ENCODE data around the gene NELFB. TPM values are rescaled to one million over a fixed set of nuclear protein-coding genes. Genes with fewer than 3 reads are reported as not detected.

Gene NELFB
- total and polyA plus RNA-seq, 2 of the 4 experiments (the other 2 are of a cell fraction), result 36.9 to 66.0 TPM

DNA sequence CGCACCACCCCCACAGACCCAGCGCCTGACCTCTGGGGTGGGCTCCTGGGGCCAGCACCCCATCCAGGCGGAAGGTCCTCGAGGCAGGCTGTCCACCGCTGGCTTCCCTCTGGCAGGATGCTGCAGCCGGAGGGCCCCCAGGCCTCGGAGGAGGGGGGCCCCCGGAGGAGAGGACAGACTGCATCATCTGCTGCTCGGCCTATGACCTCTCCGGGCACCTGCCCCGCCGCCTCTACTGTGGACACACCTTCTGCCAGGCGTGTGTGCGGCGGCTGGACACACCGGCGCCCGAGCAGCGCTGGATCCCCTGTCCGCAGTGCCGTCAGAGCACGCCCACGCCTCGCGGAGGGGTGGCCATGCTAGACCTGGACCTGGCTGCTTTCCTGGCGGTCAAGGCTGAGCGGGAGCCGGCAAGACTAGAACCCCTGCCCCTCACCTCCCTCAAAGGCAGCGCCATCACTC, 26.6 kb upstream of the NELFB start:
- Histone ChIP-seq H3K4me2 (ENCODE audit: low read depth, low read length) (no peak overlapping the region), H2BK120ac (ENCODE audit: low read depth, low read length) (no peak overlapping the region), H3K27ac (ENCODE audit: insufficient read depth, low read length) (no peak overlapping the region), H3K18ac (ENCODE audit: low read depth, low read length) (no peak overlapping the region), H4K20me1 (ENCODE audit: insufficient read depth, low read length) (no peaks in the 10 kb centered on the region), H4K8ac (ENCODE audit: low read depth in 2 of 2, low read length in 2 of 2) (no peak overlapping the region), H3K9ac (ENCODE audit: low read depth, low read length) (no peak overlapping the region), H2BK20ac (ENCODE audit: low read depth, low read length) (no peak overlapping the region), H4K91ac (ENCODE audit: insufficient read depth, low read depth, low read length) (no peak overlapping the region), H2AFZ (replicated peaks; ENCODE audit: low read length, poor library complexity) (no peak overlapping the region), H3K4me3 (ENCODE audit: insufficient read depth, low read depth, low read length) (no peak overlapping the region), H4K5ac (ENCODE audit: low read depth, low read length) (no peak overlapping the region), H3K4me1 (ENCODE audit: control insufficient read depth, insufficient read depth, low read length) (peaks cover 5% of the 10 kb centered on the region; the same call in 1 of the 2 replicates), H2AK9ac (replicated peaks; ENCODE audit: low read depth, low read length, poor library complexity) (no peak overlapping the region), H3K36me3 (ENCODE audit: control insufficient read depth, insufficient read depth, low read length) (no peaks in the 10 kb centered on the region), H2BK5ac (ENCODE audit: low read depth, low read length, poor library complexity, severe bottlenecking) (no peak overlapping the region), H3K79me1 (ENCODE audit: low read depth in 1 of 2, low read length in 2 of 2) (no peaks in the 10 kb centered on the region), H3K9me3 (ENCODE audit: control insufficient read depth, insufficient read depth, low read length) (no peaks in the 10 kb centered on the region), H3K4ac (ENCODE audit: low read depth, low read length) (no peak overlapping the region), H3K56ac (ENCODE audit: extremely low read depth, insufficient read depth, low read length) (no peak overlapping the region), H3K27me3 (ENCODE audit: control insufficient read depth, insufficient read depth, low read length) (peaks cover 1% of the 10 kb centered on the region; the same call in 1 of the 2 replicates), H3K14ac (replicated peaks; ENCODE audit: low read depth, low read length) (no peak overlapping the region), H2BK15ac (ENCODE audit: low read depth, low read length) (no peak overlapping the region), H2AK5ac (ENCODE audit: low read depth, low read length) (no peak overlapping the region), H3K9me1 (ENCODE audit: insufficient read depth, low read length) (no peaks in the 10 kb centered on the region), H3K23ac (ENCODE audit: low read depth, low read length) (no peak overlapping the region)
- ChIA-PET POLR2A (ENCODE audit: unreplicated experiment) (no interaction called here), CTCF (no interaction called here)
- in situ Hi-C loops (cut with MboI; ENCODE audit: low sequenced_read_pairs), result loop anchor here (5.0 kb wide), 1 partner anchor 106 kb away; no protein-coding TSS in a partner anchor
- ATAC-seq (ENCODE audit: low read depth) (no peak), DNase-seq (no peak)
- TF ChIP-seq NFE2L2 (IDR thresholded peaks at IDR 0.05; ENCODE audit: low read depth, low read length) (no peak), CTCF (conservative IDR thresholded peaks at IDR 0.05; ENCODE audit: low read depth, low read length) (no peak), ELK1 (IDR thresholded peaks at IDR 0.05; ENCODE audit: borderline replicate concordance, low read depth, low read length) (no peak), SMC3 (IDR thresholded peaks at IDR 0.05; ENCODE audit: low read depth, low read length) (no peak), MXI1 (IDR thresholded peaks at IDR 0.05; ENCODE audit: borderline replicate concordance, low read depth, low read length) (no peak), CEBPB (IDR thresholded peaks at IDR 0.05; ENCODE audit: low read depth, low read length) (no peak), RCOR1 (IDR thresholded peaks at IDR 0.05; ENCODE audit: insufficient replicate concordance, low read length) (no peak), RFX5 (IDR thresholded peaks at IDR 0.05; ENCODE audit: low read depth, low read length) (no peak), BHLHE40 (IDR thresholded peaks at IDR 0.05; ENCODE audit: low read depth, low read length) (no peak), POLR2A (IDR thresholded peaks at IDR 0.05; ENCODE audit: low read depth, low read length) (no peak), CHD1 (IDR thresholded peaks at IDR 0.05; ENCODE audit: low read depth, low read length) (no peak), RAD21 (IDR thresholded peaks at IDR 0.05; ENCODE audit: low read length) (no peak), MAFK (IDR thresholded peaks at IDR 0.05; ENCODE audit: low read depth, low read length) (no peak), FOS (IDR thresholded peaks at IDR 0.05; ENCODE audit: low read depth, low read length) (no peak), MAZ (IDR thresholded peaks at IDR 0.05; ENCODE audit: borderline replicate concordance, low read depth, low read length) (no peak)
- TF ChIP-seq, protein P1, sequence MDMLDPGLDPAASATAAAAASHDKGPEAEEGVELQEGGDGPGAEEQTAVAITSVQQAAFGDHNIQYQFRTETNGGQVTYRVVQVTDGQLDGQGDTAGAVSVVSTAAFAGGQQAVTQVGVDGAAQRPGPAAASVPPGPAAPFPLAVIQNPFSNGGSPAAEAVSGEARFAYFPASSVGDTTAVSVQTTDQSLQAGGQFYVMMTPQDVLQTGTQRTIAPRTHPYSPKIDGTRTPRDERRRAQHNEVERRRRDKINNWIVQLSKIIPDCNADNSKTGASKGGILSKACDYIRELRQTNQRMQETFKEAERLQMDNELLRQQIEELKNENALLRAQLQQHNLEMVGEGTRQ (IDR thresholded peaks at IDR 0.05; ENCODE audit: low read depth, low read length), result no peak
- BruUV-seq (replicated peaks), result no TSS peak
- intact Hi-C loops (cut with micrococcal nuclease), result no loop called here
- WGBS, 2 experiments (ENCODE audit: extremely low coverage in 2 of 2, insufficient read length in 1 of 2), result 74% methylated on average over 12 of the region's 29 CpGs; no CpG with 5 or more reads in 1 of the 2 experiments
- dilution Hi-C loops (cut with HindIII; ENCODE audit: low sequenced_read_pairs, unreplicated experiment), result no loop called here

Data from IMR-90 (cell line).